DOHH2 (cell line): ENCODE results near the gene CIDEA.
A peak's percentile ranks its signal among the peaks of the same experiment; 100 is the strongest.

ENCODE experiments used
- H3F3A ChIP-seq: fragments of 200-600 bp; sonication (generic), shearing (Covaris generic); 2 replicates; pipeline ENCODE4 v1.6.0; 2016; ENCODE audit warnings: antibody characterized with exemption, mild to moderate bottlenecking; ENCODE audit not compliant: control insufficient read depth, insufficient read depth
- H3K27ac ChIP-seq: fragments of 200-600 bp; sonication (generic); 2 replicates; pipeline ENCODE4 v1.5.1; 2014; ENCODE audit warnings: low read depth, mild to moderate bottlenecking, low read length, moderate library complexity
- H3K27me3 ChIP-seq: fragments of 200-600 bp; sonication (generic); 2 replicates; pipeline ENCODE4 v1.6.1; 2014; ENCODE audit warnings: mild to moderate bottlenecking, low read length, mixed read lengths; ENCODE audit not compliant: control insufficient read depth
- H3K36me3 ChIP-seq: fragments of 200-600 bp; sonication (generic); 2 replicates; pipeline ENCODE4 v1.6.1; 2014; ENCODE audit warnings: mild to moderate bottlenecking, low read length, moderate library complexity, mixed read lengths; ENCODE audit not compliant: control insufficient read depth
- H3K4me1 ChIP-seq: fragments of 200-600 bp; sonication (generic); 2 replicates; pipeline ENCODE4 v1.6.1; 2014; ENCODE audit warnings: mild to moderate bottlenecking, low read length, mixed read lengths; ENCODE audit not compliant: control insufficient read depth
- H3K4me2 ChIP-seq: fragments of 200-600 bp; sonication (generic); 2 replicates; pipeline ENCODE4 v1.6.0; 2014; ENCODE audit warnings: mild to moderate bottlenecking, low read length, moderate library complexity
- H3K4me3 ChIP-seq: fragments of 200-600 bp; sonication (generic); 2 replicates; pipeline ENCODE4 v1.5.1; 2014; ENCODE audit warnings: mild to moderate bottlenecking, low read length, mixed read lengths
- H3K79me2 ChIP-seq: fragments of 200-600 bp; sonication (generic); 2 replicates; pipeline ENCODE4 v1.6.1; 2014; ENCODE audit warnings: mild to moderate bottlenecking, low read length, mixed read lengths; ENCODE audit not compliant: control insufficient read depth
- H3K9me2 ChIP-seq: fragments of 200-600 bp; sonication (generic); replicated peaks from 2 replicates; pipeline ENCODE4 v1.6.1; 2014; ENCODE audit warnings: mild to moderate bottlenecking, low read length, mixed read lengths; ENCODE audit not compliant: control insufficient read depth
- H3K9me3 ChIP-seq: fragments of 200-600 bp; sonication (generic); 2 replicates; pipeline ENCODE4 v1.6.1; 2014; ENCODE audit warnings: antibody characterized with exemption, low read length, mixed read lengths; ENCODE audit not compliant: control insufficient read depth, insufficient read depth
- H4K20me1 ChIP-seq: fragments of 200-600 bp; sonication (generic); 2 replicates; pipeline ENCODE4 v1.6.0; 2014; ENCODE audit warnings: low read depth, mild to moderate bottlenecking, antibody characterized with exemption, low read length, moderate library complexity; ENCODE audit not compliant: control insufficient read depth, insufficient read depth
- CTCF ChIP-seq: fragments of 200-600 bp; sonication (generic); IDR thresholded peaks from one replicate; pipeline ENCODE4 v1.5.1; 2014; ENCODE audit warnings: antibody characterized with exemption, mild to moderate bottlenecking, low read depth, low read length; ENCODE audit not compliant: poor library complexity, severe bottlenecking
- EZH2phosphoT487 ChIP-seq: fragments of 200-600 bp; sonication (generic); IDR thresholded peaks from 2 replicates; pipeline ENCODE4 v1.6.1; 2017; ENCODE audit warnings: borderline replicate concordance, mild to moderate bottlenecking, antibody characterized with exemption, low read length, moderate library complexity, mixed read lengths

CIDEA gene

DNA sequence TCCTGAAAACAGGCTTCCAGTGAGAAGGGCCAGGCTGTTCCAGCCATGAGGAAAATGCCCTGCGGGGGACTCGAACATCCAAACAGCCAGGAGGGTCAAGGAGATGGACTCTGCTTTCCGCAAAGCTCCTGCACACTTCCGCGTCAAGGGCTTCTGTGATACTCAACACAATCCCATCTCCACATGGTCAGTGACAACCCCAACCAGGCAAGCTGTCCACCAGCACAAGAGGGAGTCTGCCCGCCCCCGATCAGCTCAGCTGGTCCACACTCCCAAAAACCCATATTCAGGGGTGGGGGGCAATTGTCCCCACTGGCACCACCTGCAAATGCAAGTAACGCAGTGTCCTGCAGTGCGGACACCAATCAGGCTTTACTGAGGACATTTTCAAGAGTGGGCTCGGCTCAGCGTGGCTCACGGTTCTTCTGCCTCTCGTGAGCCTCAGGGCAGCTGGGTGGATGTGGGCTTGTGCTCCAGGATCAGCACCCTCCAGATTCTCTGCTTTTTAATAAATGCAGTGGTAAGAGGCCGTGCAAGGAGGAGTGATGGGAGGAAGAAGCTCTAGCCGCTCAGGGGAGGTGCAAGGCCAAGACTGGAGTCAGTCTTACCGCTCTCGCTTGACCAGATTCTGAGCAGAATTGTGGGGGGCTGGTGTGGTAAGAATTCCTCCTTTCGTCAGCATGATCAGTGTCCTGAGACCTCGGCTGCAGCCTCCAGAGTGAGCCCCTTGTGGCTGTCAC is 19.5 kb upstream of the CIDEA start:
- Histone ChIP-seq H3K27me3 (0 out of 2 replicates have a peak, but pooled peaks cover 7% of the 10 kb centered on the region), H3K4me3 (no peak overlapping the region), H3F3A (no peaks in the 10 kb centered on the region), H3K4me1 (peaks cover 4% of the 10 kb centered on the region; the same call in 1 of the 2 replicates), H3K27ac (no peak overlapping the region), H3K9me2 (no peaks in the 10 kb centered on the region), H3K9me3 (no peaks in the 10 kb centered on the region), H3K36me3 (no peaks in the 10 kb centered on the region), H3K4me2 (no peak overlapping the region), H3K79me2 (no peaks in the 10 kb centered on the region), H4K20me1 (no peaks in the 10 kb centered on the region)
- TF ChIP-seq CTCF (no peak), EZH2phosphoT487 (no peak)

DNA sequence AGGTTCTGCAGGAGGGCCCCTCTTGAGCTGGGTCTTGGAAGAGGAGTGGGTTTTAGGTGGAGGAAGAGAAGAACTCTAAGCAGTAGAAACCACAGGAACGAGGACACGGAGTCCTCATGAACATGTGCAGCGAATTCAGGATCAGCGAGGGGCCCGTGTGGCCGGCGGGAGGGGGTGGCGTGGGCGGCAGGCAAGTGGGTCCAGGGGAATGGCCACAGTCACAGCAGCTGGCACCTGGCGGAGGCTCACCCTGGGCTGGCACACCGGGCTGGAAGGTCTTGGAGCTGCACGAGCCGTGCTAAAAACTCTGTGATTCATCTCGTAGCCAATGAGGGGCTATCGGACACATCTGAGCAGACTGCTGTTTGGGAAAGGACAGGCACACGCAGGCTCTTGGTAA is 18.0 kb upstream of the CIDEA start:
- Histone ChIP-seq H3K4me3 (no peak overlapping the region), H3K79me2 (no peaks in the 10 kb centered on the region), H3K4me1 (peaks cover 4% of the 10 kb centered on the region; the same call in 1 of the 2 replicates), H3K27ac (no peak overlapping the region), H3K27me3 (0 out of 2 replicates have a peak, but pooled peaks cover 7% of the 10 kb centered on the region), H3K9me2 (no peaks in the 10 kb centered on the region), H3K36me3 (no peaks in the 10 kb centered on the region), H3K9me3 (no peaks in the 10 kb centered on the region), H4K20me1 (no peaks in the 10 kb centered on the region), H3F3A (no peaks in the 10 kb centered on the region), H3K4me2 (no peak overlapping the region)
- TF ChIP-seq CTCF (no peak), EZH2phosphoT487 (no peak)

- Histone ChIP-seq H3K4me1 (peaks cover 4% of the 10 kb centered on the region; the same call in 1 of the 2 replicates), H3K9me3 (no peaks in the 10 kb centered on the region), H3F3A (no peaks in the 10 kb centered on the region), H3K79me2 (no peaks in the 10 kb centered on the region), H3K4me3 (no peak overlapping the region), H3K27ac (no peak overlapping the region), H4K20me1 (no peaks in the 10 kb centered on the region), H3K9me2 (no peaks in the 10 kb centered on the region), H3K4me2 (peak overlapping the region; percentile 28; the same call in 1 of the 2 replicates), H3K36me3 (no peaks in the 10 kb centered on the region), H3K27me3 (0 out of 2 replicates have a peak, but pooled peaks cover 7% of the 10 kb centered on the region)
- TF ChIP-seq EZH2phosphoT487 (no peak), CTCF (peak; percentile 98)
Measured at GRCh38 chr18:12236934-12237832, 17.0 kb upstream of the CIDEA start.
